ENCODE results near the gene TMEM145. TPM values are rescaled to one million over a fixed set of nuclear protein-coding genes. Genes with fewer than 3 reads are reported as not detected.

Gene TMEM145
- total RNA-seq, 1 experiment from 2014 or later: 0.08 TPM

- DNase-seq (ENCODE audit: low spot score): no peak
Observed at GRCh38 chr19:42277821-42278451, 35.2 kb upstream of the TMEM145 start.

GRCh38 chr19:42278452-42279154 is 34.5 kb upstream of the TMEM145 start:
- no peak for DNase-seq (ENCODE audit: low spot score)

- DNase-seq (ENCODE audit: low spot score): no peak
Observed at GRCh38 chr19:42279155-42279901, 33.8 kb upstream of the TMEM145 start.

GRCh38 chr19:42279902-42280814 is 33.0 kb upstream of the TMEM145 start:
- peak; percentile 92 for DNase-seq (ENCODE audit: low spot score)

GRCh38 chr19:42280815-42281145 is 32.3 kb upstream of the TMEM145 start:
- peak; percentile 45 for DNase-seq (ENCODE audit: low spot score)

- peak; percentile 57 for DNase-seq (ENCODE audit: low spot score)
Observed at GRCh38 chr19:42281146-42281826, 31.8 kb upstream of the TMEM145 start.

- peak; percentile 77 for DNase-seq (ENCODE audit: low spot score)
Observed at GRCh38 chr19:42281827-42282762, 31.0 kb upstream of the TMEM145 start.

GRCh38 chr19:42282819-42283187 is 30.3 kb upstream of the TMEM145 start:
- DNase-seq (ENCODE audit: low spot score): no peak

GRCh38 chr19:42283188-42284065 is 29.7 kb upstream of the TMEM145 start:
- DNase-seq (ENCODE audit: low spot score): peak; percentile 78

- DNase-seq (ENCODE audit: low spot score): peak; percentile 65
Observed at GRCh38 chr19:42284066-42284501, 29.0 kb upstream of the TMEM145 start.

GRCh38 chr19:42284591-42285341 is 28.3 kb upstream of the TMEM145 start:
- DNase-seq (ENCODE audit: low spot score): no peak

GRCh38 chr19:42285541-42285941 is 27.6 kb upstream of the TMEM145 start:
- no peak for DNase-seq (ENCODE audit: low spot score)

- no peak for DNase-seq (ENCODE audit: low spot score)
Observed at GRCh38 chr19:42285988-42286348, 27.1 kb upstream of the TMEM145 start.

GRCh38 chr19:42286349-42287016 is 26.6 kb upstream of the TMEM145 start:
- no peak for DNase-seq (ENCODE audit: low spot score)

- DNase-seq (ENCODE audit: low spot score): no peak
Observed at GRCh38 chr19:42287017-42287826, 25.9 kb upstream of the TMEM145 start.

- DNase-seq (ENCODE audit: low spot score): no peak
Observed at GRCh38 chr19:42287827-42288107, 25.3 kb upstream of the TMEM145 start.

- no peak for DNase-seq (ENCODE audit: low spot score)
Observed at GRCh38 chr19:42288387-42288786, 24.7 kb upstream of the TMEM145 start.
